PC-9 (cell line): ENCODE results near the gene RYR3.

Source experiments
- EZH2 ChIP-seq: fragments of 200-600 bp; sonication (generic); IDR thresholded peaks from 2 replicates; pipeline ENCODE4 v1.8.0; 2017; ENCODE audit warnings: antibody characterized with exemption, low read depth
- TF ChIP-seq, protein P1 (sequence below): fragments of 200-600 bp; sonication (generic); conservative IDR thresholded peaks from 2 replicates; pipeline ENCODE4 v1.6.1; 2017; ENCODE audit warnings: mixed run types, antibody characterized with exemption, mild to moderate bottlenecking, moderate library complexity

DNA sequence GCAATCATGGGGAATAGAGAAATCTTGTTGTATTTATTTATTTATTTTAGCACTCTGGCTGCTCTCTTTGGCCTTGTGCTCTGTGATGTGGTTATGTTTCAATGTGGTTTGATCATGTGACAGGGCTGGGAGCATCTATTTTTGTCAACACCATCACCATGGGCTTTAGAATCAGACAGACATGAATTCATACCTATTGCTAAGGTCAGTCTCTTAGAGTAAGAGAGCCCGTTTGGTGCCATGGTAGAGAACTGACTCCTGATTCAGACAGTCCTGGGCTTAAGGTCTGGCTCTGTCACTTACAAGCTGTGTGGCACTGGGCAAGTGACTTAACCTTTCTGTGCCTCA, 157.0 kb downstream of the RYR3 start:
- TF ChIP-seq, protein P1, sequence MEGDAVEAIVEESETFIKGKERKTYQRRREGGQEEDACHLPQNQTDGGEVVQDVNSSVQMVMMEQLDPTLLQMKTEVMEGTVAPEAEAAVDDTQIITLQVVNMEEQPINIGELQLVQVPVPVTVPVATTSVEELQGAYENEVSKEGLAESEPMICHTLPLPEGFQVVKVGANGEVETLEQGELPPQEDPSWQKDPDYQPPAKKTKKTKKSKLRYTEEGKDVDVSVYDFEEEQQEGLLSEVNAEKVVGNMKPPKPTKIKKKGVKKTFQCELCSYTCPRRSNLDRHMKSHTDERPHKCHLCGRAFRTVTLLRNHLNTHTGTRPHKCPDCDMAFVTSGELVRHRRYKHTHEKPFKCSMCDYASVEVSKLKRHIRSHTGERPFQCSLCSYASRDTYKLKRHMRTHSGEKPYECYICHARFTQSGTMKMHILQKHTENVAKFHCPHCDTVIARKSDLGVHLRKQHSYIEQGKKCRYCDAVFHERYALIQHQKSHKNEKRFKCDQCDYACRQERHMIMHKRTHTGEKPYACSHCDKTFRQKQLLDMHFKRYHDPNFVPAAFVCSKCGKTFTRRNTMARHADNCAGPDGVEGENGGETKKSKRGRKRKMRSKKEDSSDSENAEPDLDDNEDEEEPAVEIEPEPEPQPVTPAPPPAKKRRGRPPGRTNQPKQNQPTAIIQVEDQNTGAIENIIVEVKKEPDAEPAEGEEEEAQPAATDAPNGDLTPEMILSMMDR: no peak
- TF ChIP-seq EZH2: no peak
